Kidney (tissue), 14 donors: ENCODE measurements around the gene ABCC11. TPM values are rescaled to one million over a fixed set of nuclear protein-coding genes. Genes with fewer than 3 reads are reported as not detected.

Experiments
- DNase-seq, 5 donors: peaks; one replicate each; pipeline ENCODE4 v3.0.0-alpha.2; 2013 to 2020
- FAIRE-seq: peaks from 2 replicates; lab custom pipeline; 2012; peaks lifted over from hg19 to GRCh38; lab: Jason Lieb, UNC
- H3K27ac ChIP-seq, 2 donors: one replicate each; pipeline ENCODE4 v1.7.0; 2013; ENCODE audit warnings: low read depth in 2 of 2, low read length in 2 of 2, inconsistent platforms in 1 of 2
- H3K27me3 ChIP-seq: one replicate; pipeline ENCODE4 v1.7.1; 2013; ENCODE audit warnings: low read length, inconsistent platforms; ENCODE audit not compliant: control insufficient read depth, insufficient read depth
- H3K36me3 ChIP-seq, 3 donors: one replicate each; pipeline versions ENCODE4 v1.7.0 to v1.7.1; 2013; ENCODE audit warnings: low read length in 3 of 3, control low read depth in 1 of 3, inconsistent platforms in 1 of 3; ENCODE audit not compliant: insufficient read depth in 3 of 3, control insufficient read depth in 2 of 3
- H3K4me1 ChIP-seq, 3 donors: one replicate each; pipeline versions ENCODE4 v1.7.0 to v1.7.1; 2013; ENCODE audit warnings: low read length in 3 of 3, inconsistent platforms in 1 of 3, low read depth in 1 of 3; ENCODE audit not compliant: control insufficient read depth in 2 of 3, insufficient read depth in 2 of 3
- H3K4me3 ChIP-seq, 3 donors: one replicate each; pipeline versions ENCODE4 v1.7.0 to v1.8.1; 2013; ENCODE audit warnings: low read length in 3 of 3, control low read depth in 1 of 3, inconsistent platforms in 1 of 3
- H3K9ac ChIP-seq, 3 donors: one replicate each; pipeline versions ENCODE4 v1.7.0 to v1.7.1; 2013; ENCODE audit warnings: low read length in 3 of 3, control low read depth in 1 of 3, inconsistent platforms in 1 of 3
- H3K9me3 ChIP-seq, 3 donors: one replicate each; pipeline versions ENCODE4 v1.7.0 to v1.7.1; 2013; ENCODE audit warnings: low read length in 3 of 3, control low read depth in 1 of 3, inconsistent platforms in 1 of 3; ENCODE audit not compliant: control insufficient read depth in 2 of 3, insufficient read depth in 1 of 3
- CTCF ChIP-seq: IDR thresholded peaks from 3 replicates; pipeline ENCODE4 v1.5.1; 2012; ENCODE audit warnings: mild to moderate bottlenecking, moderate library complexity, borderline replicate concordance; ENCODE audit not compliant: insufficient read depth; ENCODE audit errors: extremely low read depth
- intact Hi-C: fragments of 100-400 bp; cut with DNase I; formaldehyde crosslinking; loops from one replicate; pipeline ENCODE4 v1.11.1; 2022
- polyA plus RNA-seq: library from polyadenylated mRNA; stranded (reverse); fragments of 350-450 nt; fragmentation: Illumina TruSeq; extraction: RNeasy Lipid Tissue Mini Kit (QIAGEN cat#74804); gene quantifications from one replicate; pipeline ENCODE4 v1.2.3, GENCODE V29; 2014; ENCODE audit warnings: low read depth, low replicate concordance; ENCODE audit not compliant: insufficient read depth
- total RNA-seq: library from RNA; stranded (reverse); fragmentation: NEBNext Ultra II Directional; extraction: Animal tissue kit (Norgen Biotek cat#: 25700); gene quantifications from one replicate; pipeline ENCODE4 v1.2.1, GENCODE V29; 2021
- donor health status: control.
- donor health status: control.
- donor health status: control.
- donor health status: control.
- donor health status: control.
- donor health status: DM: yes; HTN: yes; CAD: no.
- donor health status: Normal renal cell carcinoma (clear cell type).

ABCC11 gene
- total and polyA plus RNA-seq, 2 donors from 2014 or later, result 0.09 TPM; not detected in 1

- H3K4me1 ChIP-seq, result no peaks in the 10 kb centered on the region
- intact Hi-C loops, result no loop called here
- no peak for FAIRE-seq
- no peak overlapping the region for H3K4me3 ChIP-seq
- no peaks in the 10 kb centered on the region for H3K27me3 ChIP-seq
- H3K27ac ChIP-seq, result no peak overlapping the region
- H3K9me3 ChIP-seq, result no peaks in the 10 kb centered on the region
- no peak overlapping the region for H3K9ac ChIP-seq
- no peaks in the 10 kb centered on the region for H3K36me3 ChIP-seq
- no peak for DNase-seq
- no peak for TF ChIP-seq CTCF
Measured at GRCh38 chr16:48165961-48166578, 81.3 kb downstream of the ABCC11 start.

DNA sequence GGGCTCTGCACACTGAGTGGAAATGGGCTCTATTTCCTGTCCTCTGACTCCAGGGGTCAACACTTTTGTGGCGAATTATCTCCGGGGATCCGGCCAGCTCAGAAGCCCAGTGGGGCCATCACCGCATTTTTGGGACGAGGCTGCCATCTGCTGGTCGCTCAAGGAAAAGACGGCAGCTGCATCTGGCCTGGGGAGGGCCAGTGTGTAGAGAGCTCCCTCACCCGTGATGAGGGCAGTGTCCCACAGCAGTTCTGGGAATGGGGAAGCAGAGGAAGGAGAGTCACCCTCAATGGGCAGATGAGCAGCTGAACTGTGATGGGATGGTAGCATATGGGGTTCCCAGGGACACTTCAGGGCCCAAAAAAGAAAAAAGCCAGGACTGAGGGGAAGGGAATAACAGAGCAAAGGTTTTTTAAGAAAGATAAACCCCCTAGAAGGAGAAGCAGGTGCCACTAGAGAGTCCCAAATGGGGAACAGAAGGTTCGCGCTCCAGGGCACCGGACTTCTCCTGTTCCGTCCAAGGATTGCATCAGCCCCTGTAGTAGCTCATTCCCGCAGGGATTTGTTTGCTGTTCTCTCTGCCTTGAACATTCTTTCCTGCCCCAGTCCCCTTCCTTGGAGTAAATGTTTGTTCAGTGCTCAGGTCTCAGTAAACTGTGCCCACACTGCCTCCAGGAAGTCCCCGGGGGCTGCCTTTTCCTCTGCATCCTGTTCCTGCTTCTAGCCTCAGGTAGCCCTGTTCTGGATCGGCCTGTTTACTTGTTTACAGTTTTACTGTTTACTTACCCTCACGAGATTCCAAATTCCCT is 82.2 kb downstream of the ABCC11 start:
- H3K9ac ChIP-seq, result no peak overlapping the region
- peak; percentile 58 to 83 (median 72) for DNase-seq
- FAIRE-seq, result no peak
- H3K9me3 ChIP-seq, result no peaks in the 10 kb centered on the region
- H3K36me3 ChIP-seq, result no peaks in the 10 kb centered on the region
- intact Hi-C loops, result loop anchor here (5.0 kb wide), 1 partner anchor 1023 kb away; the partner anchor contains the start of gene NETO2
- H3K4me3 ChIP-seq, result no peak overlapping the region
- H3K4me1 ChIP-seq, result no peaks in the 10 kb centered on the region
- no peak overlapping the region for H3K27ac ChIP-seq
- no peaks in the 10 kb centered on the region for H3K27me3 ChIP-seq
- peak; percentile 81 for TF ChIP-seq CTCF

DNA sequence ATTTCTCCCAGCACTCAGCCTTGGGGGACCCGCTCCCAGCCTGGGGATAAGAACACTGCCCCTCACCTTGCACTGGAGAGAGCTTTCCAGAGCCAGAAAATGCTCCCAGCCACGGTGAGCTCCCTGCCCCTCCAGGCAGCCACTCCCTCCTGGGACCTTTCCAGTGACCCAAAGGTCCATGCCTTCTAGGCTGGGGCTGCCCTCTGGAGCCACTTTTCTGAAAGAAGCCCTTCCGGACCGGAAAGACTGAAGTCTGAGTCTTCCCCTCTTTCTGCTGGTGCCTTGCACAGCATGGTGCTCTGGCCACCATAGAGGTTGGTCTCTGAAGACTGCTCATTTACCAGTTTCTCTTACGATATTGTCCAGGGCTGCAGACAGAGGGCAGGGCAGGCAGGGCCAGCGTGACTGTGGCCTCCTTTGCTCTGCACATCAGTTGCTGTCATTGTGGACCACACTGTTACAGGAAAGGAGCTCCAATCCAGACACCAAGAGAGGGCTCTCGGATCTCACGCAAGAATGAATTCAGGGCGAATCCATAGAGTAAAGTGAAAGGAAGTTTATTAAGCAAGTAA is 84.4 kb downstream of the ABCC11 start:
- FAIRE-seq, result no peak
- no peaks in the 10 kb centered on the region for H3K36me3 ChIP-seq
- TF ChIP-seq CTCF, result no peak

More for the DNA sequence above, 84.4 kb downstream of the ABCC11 start:
- DNase-seq, result no peak
- Histone ChIP-seq H3K9me3 (no peaks in the 10 kb centered on the region), H3K27me3 (no peaks in the 10 kb centered on the region), H3K9ac (no peak overlapping the region), H3K4me1 (no peaks in the 10 kb centered on the region), H3K27ac (no peak overlapping the region), H3K4me3 (no peak overlapping the region)
- intact Hi-C loops, result loop anchor here (5.0 kb wide), 1 partner anchor 1021 kb away; the partner anchor contains the start of gene NETO2
